ENCODE results near the gene CASK.

GRCh38 chrX:41913476-41913875 is 9.9 kb downstream of the CASK start:
- no peak for TF ChIP-seq CTCF (IDR thresholded peaks at IDR 0.05)
- no peak for TF ChIP-seq POLR2A (IDR thresholded peaks at IDR 0.05)

Measured in tibial nerve (tissue), 3 donors.